Right cardiac atrium (tissue), 5 donors: Measurements from ENCODE around the gene TMEM145. TPM values are rescaled to one million over a fixed set of nuclear protein-coding genes. Genes with fewer than 3 reads are reported as not detected.

Experiments used
- ATAC-seq, 2 donors: fragments of 200-7000 bp; cut with Tn5 transposase; one replicate each; pipeline versions ENCODE4 v1.8.0 to v1.9.1; 2020; ENCODE audit warnings: moderate library complexity in 2 of 2, mild to moderate bottlenecking in 1 of 2
- DNase-seq, 3 donors: peaks; one replicate each; pipeline ENCODE4 v3.0.0-alpha.2; 2020
- H3K27ac ChIP-seq: one replicate; pipeline ENCODE4 v1.5.1; 2013; ENCODE audit warnings: mild to moderate bottlenecking, low read length, control low read depth, moderate library complexity
- H3K27me3 ChIP-seq: one replicate; pipeline ENCODE4 v1.6.1; 2013; ENCODE audit not compliant: control insufficient read depth, insufficient read depth
- H3K4me1 ChIP-seq: one replicate; pipeline ENCODE4 v1.6.1; 2013; ENCODE audit warnings: low read length; ENCODE audit not compliant: control insufficient read depth, insufficient read depth
- H3K4me3 ChIP-seq: one replicate; pipeline ENCODE4 v1.5.1; 2013; ENCODE audit warnings: low read length, control low read depth
- H3K9me3 ChIP-seq: one replicate; pipeline ENCODE4 v1.6.1; 2013; ENCODE audit warnings: low read length; ENCODE audit not compliant: control insufficient read depth
- WGBS: extraction: QIAGEN DNeasy Blood & Tissue Kit; methylation state at CpG from one replicate; pipeline ENCODE4 v1.1.7; 2013; 5-methylcytosine and 5-hydroxymethylcytosine counted together
- intact Hi-C, 4 donors: fragments of 100-400 bp; cut with DNase I; formaldehyde crosslinking; loops; one replicate each; pipeline versions ENCODE4 v1.11.0 to v1.14.0; 2022 to 2023
- polyA plus RNA-seq: library from polyadenylated mRNA; stranded (reverse); fragments of 200-250 nt; gene quantifications from one replicate; pipeline ENCODE4 v1.2.3, GENCODE V29; 2013
- total RNA-seq, 4 donors: library from RNA; stranded (reverse); fragmentation: NEBNext Ultra II Directional; extraction: Animal tissue kit (Norgen Biotek cat#: 25700); gene quantifications; one replicate each; pipeline ENCODE4 v1.2.1, GENCODE V29; 2021
- donor health status: healthy with polysubstance abuse.
- donor health status: DM: no; HTN: yes; CAD: no.
- donor health status: DM: no; HTN: no; CAD: no.
- donor health status: DM: no; HTN: yes; CAD: no; lungs with severe emphysema.
- donor health status: DM: yes; HTN: yes; CAD: no.

The TMEM145 gene
- total and polyA plus RNA-seq, 5 donors: 0.41 to 1.6 (median 1.0) TPM

DNA sequence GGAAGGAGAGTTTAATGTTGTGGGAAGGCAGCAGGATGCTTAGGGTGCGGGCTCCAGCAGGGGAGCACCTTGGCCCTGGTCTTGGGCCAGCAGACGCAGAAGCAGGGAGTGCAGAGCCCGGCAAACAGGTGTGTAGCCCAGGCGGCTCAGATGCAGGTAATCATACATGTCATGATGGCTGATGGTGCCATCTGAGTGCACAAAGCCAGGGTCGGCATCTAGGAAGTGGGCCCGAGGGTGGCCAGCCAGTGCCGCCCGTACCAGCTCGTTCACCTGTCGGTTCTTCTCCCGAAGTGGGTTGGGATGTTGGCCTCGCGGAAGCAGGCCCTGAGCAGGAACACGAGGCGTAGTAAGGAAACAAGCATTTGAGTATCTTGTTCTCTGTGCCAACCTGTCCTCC lies 16.1 kb upstream of the TMEM145 start:
- H3K27me3 ChIP-seq: no peaks in the 10 kb centered on the region
- intact Hi-C loops: loop anchor here in 1 of 4 donors (5.0 kb wide), 1 partner anchor 50 kb away; no protein-coding TSS in a partner anchor
- H3K27ac ChIP-seq: no peak overlapping the region
- DNase-seq (peak in 1 of 3 donors; percentile 46), ATAC-seq (no peak)
- no peak overlapping the region for H3K4me3 ChIP-seq
- no peaks in the 10 kb centered on the region for H3K4me1 ChIP-seq
- H3K9me3 ChIP-seq: no peaks in the 10 kb centered on the region
- WGBS: 90% methylated on average over 15 of the region's 15 CpGs

- H3K4me1 ChIP-seq: no peaks in the 10 kb centered on the region
- intact Hi-C loops: no loop called here
- no peaks in the 10 kb centered on the region for H3K27me3 ChIP-seq
- H3K9me3 ChIP-seq: no peaks in the 10 kb centered on the region
- DNase-seq: no peak
- peak within 1 kb of the TSS; percentile 18 for H3K4me3 ChIP-seq
- WGBS: 8% methylated on average over 21 of the region's 21 CpGs
- ATAC-seq: peak; percentile 33
- no peak within 1 kb of the TSS for H3K27ac ChIP-seq
Measured at GRCh38 chr19:42301646-42302203, 11.4 kb upstream of the TMEM145 start, which contains the start of gene PRR19. PRR19 (plus strand) TSS chr19:42302132; CDS start chr19:42309585, 7,453 bp downstream.

DNA sequence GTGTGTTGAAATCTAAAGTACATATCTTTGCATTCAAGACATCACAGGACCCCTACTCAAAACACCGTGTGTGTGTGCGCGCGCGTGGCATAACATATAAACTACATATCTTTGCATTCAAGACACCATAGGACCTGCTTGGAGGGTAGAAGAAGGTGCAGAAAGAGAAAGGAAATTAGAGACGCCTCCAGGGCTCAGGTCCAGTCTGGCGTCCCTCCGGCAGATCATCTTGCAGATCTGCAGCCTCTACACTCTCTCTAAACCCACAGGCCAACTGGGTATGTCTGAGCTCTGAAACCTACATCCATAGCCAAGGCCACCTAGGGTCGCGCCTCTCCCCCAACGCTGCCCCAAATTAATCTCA lies 10.0 kb upstream of the TMEM145 start:
- Histone ChIP-seq H3K27ac (no peak overlapping the region), H3K27me3 (no peaks in the 10 kb centered on the region), H3K9me3 (no peaks in the 10 kb centered on the region), H3K4me1 (no peaks in the 10 kb centered on the region), H3K4me3 (no peak overlapping the region)
- no peak for ATAC-seq
- intact Hi-C loops: no loop called here
- 71% methylated on average over 11 of the region's 11 CpGs for WGBS
- DNase-seq: no peak

DNA sequence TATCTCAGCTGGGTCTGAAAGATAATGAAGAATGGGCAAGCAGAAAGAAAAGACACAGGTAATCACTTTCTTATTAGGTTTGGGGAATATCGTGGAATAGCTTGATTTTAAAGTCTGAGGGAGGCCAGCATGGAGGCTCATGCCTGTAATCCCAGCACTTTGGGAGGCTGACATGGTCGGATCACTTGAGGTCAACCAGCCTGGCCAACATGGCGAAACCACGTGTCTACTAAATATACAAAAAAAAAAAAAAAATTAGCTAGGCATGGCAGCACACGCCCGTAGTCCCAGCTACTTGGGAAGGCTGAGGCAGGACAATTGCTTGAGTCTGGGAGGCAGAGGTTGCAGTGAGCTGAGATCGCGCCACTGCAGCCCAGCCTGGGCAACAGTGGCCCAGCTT lies 9.2 kb upstream of the TMEM145 start:
- H3K4me3 ChIP-seq: no peak overlapping the region
- no peaks in the 10 kb centered on the region for H3K9me3 ChIP-seq
- WGBS: 90% methylated on average over 8 of the region's 8 CpGs
- DNase-seq (peak in 1 of 3 donors; percentile 13), ATAC-seq (no peak)
- intact Hi-C loops: no loop called here
- no peaks in the 10 kb centered on the region for H3K4me1 ChIP-seq
- no peak overlapping the region for H3K27ac ChIP-seq
- H3K27me3 ChIP-seq: no peaks in the 10 kb centered on the region

DNA sequence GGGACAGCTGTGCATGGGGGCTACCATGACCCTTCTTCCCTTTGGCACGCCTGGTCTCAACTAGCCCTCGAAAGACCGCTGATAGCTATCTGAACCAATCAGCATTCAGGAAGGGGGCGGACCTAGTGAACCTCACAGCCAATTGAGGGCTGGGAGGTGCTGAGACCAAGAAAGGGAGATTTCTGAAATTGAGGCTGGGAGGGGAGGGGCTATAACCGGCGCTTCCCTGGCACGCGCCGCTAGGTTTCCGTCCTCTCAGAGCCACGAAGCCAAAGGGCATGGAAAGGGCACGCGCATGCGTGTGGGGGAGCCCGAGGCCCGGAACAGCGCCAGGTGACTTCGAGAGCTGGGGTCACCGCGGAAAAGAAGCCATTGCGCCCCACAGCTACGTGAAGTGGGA lies 6.5 kb upstream of the TMEM145 start:
- intact Hi-C loops: no loop called here
- ATAC-seq: no peak
- no peak overlapping the region for H3K27ac ChIP-seq
- H3K9me3 ChIP-seq: no peaks in the 10 kb centered on the region
- 90% methylated on average over 22 of the region's 22 CpGs for WGBS
- no peaks in the 10 kb centered on the region for H3K27me3 ChIP-seq
- no peak overlapping the region for H3K4me3 ChIP-seq
- H3K4me1 ChIP-seq: no peaks in the 10 kb centered on the region
- peak in 1 of 3 donors; percentile 28 for DNase-seq

DNA sequence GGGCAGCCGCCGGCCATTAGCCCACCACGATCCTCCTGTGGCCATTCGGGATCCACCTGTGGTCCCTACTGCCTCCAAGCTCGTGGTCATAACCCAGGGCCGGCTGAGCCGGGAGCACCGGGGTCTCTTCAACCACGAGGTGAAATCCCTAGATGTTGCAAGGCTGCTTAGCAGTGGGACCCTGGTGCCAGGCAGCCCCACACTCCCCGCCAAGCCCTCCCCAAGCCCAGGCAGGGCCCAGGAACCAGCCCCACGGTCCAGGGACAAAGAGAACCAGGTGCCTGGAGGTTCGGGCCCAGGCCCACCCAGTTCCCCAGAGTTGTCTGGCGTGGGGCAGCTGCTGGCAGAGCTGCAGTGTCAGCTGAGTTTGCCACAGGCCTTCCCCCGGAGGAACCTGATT lies 3.4 kb upstream of the TMEM145 start:
- DNase-seq (no peak), ATAC-seq (no peak)
- no peak overlapping the region for H3K27ac ChIP-seq
- no peak overlapping the region for H3K4me3 ChIP-seq
- H3K4me1 ChIP-seq: peaks cover 2% of the 10 kb centered on the region
- intact Hi-C loops: no loop called here
- 90% methylated on average over 14 of the region's 14 CpGs for WGBS
- no peaks in the 10 kb centered on the region for H3K9me3 ChIP-seq
- no peaks in the 10 kb centered on the region for H3K27me3 ChIP-seq

DNA sequence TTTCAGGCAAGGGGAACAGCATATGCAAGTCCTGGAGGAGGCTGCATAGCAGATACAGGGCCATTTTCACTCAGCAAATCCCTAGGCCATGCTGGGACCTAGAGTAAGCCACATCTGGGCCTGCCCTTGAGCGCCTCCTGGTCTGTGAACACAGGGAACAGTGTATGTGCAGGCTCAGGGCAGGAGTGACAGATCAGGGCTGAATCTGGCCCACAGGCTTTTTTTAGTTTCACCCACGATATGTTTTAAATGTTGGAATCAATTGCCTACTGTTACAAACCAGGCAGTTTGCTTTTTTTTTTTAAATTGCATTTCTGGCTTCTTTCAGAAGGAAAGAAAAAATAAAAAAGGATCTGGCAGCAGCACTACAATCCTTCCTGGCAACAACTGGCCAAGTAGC lies 1.5 kb upstream of the TMEM145 start:
- H3K27me3 ChIP-seq: no peaks in the 10 kb centered on the region
- ATAC-seq (no peak), DNase-seq (peak in 1 of 3 donors; percentile 4)
- H3K4me1 ChIP-seq: peaks cover 2% of the 10 kb centered on the region
- no peaks in the 10 kb centered on the region for H3K9me3 ChIP-seq
- 61% methylated on average over 2 of the region's 2 CpGs for WGBS
- H3K27ac ChIP-seq: no peak overlapping the region
- intact Hi-C loops: no loop called here
- no peak overlapping the region for H3K4me3 ChIP-seq

GRCh38 chr19:42312370-42312769 lies 739 bp upstream of the TMEM145 start:
- WGBS: 79% methylated on average over 5 of the region's 5 CpGs
- Histone ChIP-seq H3K9me3 (no peaks in the 10 kb centered on the region), H3K4me3 (no peak overlapping the region), H3K27ac (no peak overlapping the region), H3K4me1 (peaks cover 2% of the 10 kb centered on the region), H3K27me3 (no peaks in the 10 kb centered on the region)
- ATAC-seq: no peak
- intact Hi-C loops: no loop called here
- peak in 1 of 3 donors; percentile 5 for DNase-seq

DNA sequence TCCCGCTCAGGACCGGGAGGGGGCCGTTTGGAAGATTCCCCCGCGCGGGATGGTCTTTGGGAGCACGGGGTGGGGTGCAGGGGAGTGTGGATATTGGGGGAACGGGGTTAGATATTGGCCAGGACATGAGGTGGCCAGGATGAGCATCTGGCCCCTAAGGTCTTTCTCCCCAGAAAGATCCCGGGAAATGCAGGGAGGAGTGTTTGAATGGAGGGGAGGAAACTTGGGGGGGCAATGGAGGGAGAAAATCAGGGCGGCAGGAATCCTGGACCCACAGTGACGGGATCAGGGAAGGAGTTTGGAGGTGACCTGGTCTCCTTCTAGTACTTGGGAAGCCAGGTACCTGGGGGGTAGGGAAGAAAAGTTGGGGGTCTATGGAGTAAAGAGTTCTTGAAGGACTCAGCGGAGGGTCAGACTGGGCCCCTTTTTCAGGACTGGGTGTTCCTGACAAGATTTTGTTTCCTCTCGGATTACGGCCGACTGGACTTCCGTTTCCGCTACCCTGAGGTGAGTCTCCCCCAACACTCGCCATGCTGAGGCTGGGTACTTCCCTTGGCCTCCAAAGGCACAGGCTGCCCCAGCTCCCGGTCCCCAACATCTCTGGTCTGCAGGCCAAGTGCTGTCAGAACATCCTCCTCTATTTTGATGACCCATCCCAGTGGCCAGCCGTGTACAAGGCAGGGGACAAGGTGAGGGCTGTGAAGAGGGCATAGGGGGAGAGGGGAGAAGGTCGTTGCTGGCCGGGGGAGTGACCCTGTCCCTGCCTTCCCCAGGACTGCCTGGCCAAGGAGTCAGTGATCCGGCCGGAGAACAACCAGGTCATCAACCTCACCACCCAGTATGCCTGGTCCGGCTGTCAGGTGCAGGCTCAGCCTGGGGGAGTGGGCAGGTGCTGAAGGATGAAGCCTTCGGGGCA lies 989 bp downstream of the TMEM145 start:
- peak in 1 of 3 donors; percentile 11 for DNase-seq
- Histone ChIP-seq H3K4me3 (no peak overlapping the region), H3K9me3 (no peaks in the 10 kb centered on the region), H3K27me3 (no peaks in the 10 kb centered on the region), H3K4me1 (peaks cover 2% of the 10 kb centered on the region), H3K27ac (no peak overlapping the region)
- intact Hi-C loops: no loop called here
- 29% methylated on average over 26 of the region's 26 CpGs for WGBS
- ATAC-seq: no peak

DNA sequence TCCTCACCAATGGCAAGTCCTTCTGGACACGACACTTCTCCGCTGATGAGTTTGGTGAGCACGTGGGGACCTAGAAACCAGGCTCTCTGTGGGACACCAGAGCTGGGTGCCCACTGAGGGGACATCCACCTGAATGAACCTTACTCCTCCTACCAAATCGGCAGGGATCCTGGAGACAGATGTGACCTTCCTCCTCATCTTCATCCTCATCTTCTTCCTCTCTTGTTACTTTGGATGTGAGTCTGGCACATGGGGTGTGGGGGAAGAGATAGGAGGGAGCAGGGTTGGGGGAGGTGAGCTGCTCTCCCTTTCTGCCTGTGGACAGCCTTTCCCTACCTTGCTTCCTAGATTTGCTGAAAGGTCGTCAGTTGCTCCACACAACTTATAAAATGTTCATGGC lies 1.9 kb downstream of the TMEM145 start:
- 68% methylated on average over 5 of the region's 5 CpGs for WGBS
- intact Hi-C loops: no loop called here
- Histone ChIP-seq H3K4me1 (peaks cover 2% of the 10 kb centered on the region), H3K4me3 (no peak overlapping the region), H3K27ac (no peak overlapping the region), H3K9me3 (no peaks in the 10 kb centered on the region), H3K27me3 (no peaks in the 10 kb centered on the region)
- ATAC-seq (no peak), DNase-seq (peak in 1 of 3 donors; percentile 20)
